Neural cell (in vitro differentiated cells): ENCODE data around the gene RNLS. TPM values are rescaled to one million over a fixed set of nuclear protein-coding genes. Genes with fewer than 3 reads are reported as not detected.

Source experiments
- H2AFZ ChIP-seq: fragments of 200-600, 300-800 bp; sonication (generic), shearing (Covaris generic); 2 replicates; pipeline ENCODE4 v1.6.0; 2014; ENCODE audit warnings: low read depth, mild to moderate bottlenecking, antibody characterized with exemption, low read length, moderate library complexity
- H3F3A ChIP-seq: fragments of 200-600 bp; shearing (Covaris generic); 2 replicates; pipeline ENCODE4 v1.6.1; 2016; ENCODE audit warnings: mild to moderate bottlenecking, moderate library complexity, mixed read lengths, antibody characterized with exemption, low read length; ENCODE audit not compliant: insufficient read depth, poor library complexity, severe bottlenecking
- H3K27ac ChIP-seq: fragments of 200-600, 300-800 bp; sonication (generic), shearing (Covaris generic); 2 replicates; pipeline ENCODE4 v1.5.1; 2014; ENCODE audit warnings: mild to moderate bottlenecking, low read length, moderate library complexity
- H3K27me3 ChIP-seq: fragments of 300-800, 200-600 bp; sonication (generic), shearing (Covaris generic); 2 replicates; pipeline ENCODE4 v1.6.0; 2014; ENCODE audit warnings: mild to moderate bottlenecking, low read depth, low read length, moderate library complexity; ENCODE audit not compliant: insufficient read depth
- H3K36me3 ChIP-seq: fragments of 300-800, 200-600 bp; sonication (generic), shearing (Covaris generic); 2 replicates; pipeline ENCODE4 v1.5.1; 2014; ENCODE audit warnings: mild to moderate bottlenecking, antibody characterized with exemption, low read length, moderate library complexity; ENCODE audit not compliant: insufficient read depth
- H3K4me2 ChIP-seq: fragments of 300-800, 200-600 bp; sonication (generic), shearing (Covaris generic); 2 replicates; pipeline ENCODE4 v1.6.0; 2014; ENCODE audit warnings: mild to moderate bottlenecking, low read length
- H3K4me3 ChIP-seq: fragments of 300-800, 200-600 bp; sonication (generic), shearing (Covaris generic); 2 replicates; pipeline ENCODE4 v1.5.1; 2014; ENCODE audit warnings: mild to moderate bottlenecking, low read length, moderate library complexity
- H3K79me2 ChIP-seq: fragments of 200-600 bp; shearing (Covaris generic); replicated peaks from 2 replicates; pipeline ENCODE4 v1.6.0; 2014; ENCODE audit warnings: mild to moderate bottlenecking, low read length, moderate library complexity; ENCODE audit not compliant: insufficient read depth
- H3K9ac ChIP-seq: fragments of 300-800, 200-600 bp; sonication (generic), shearing (Covaris generic); 2 replicates; pipeline ENCODE4 v1.6.1; 2016; ENCODE audit warnings: mild to moderate bottlenecking, low read length, mixed read lengths
- H3K9me2 ChIP-seq: fragments of 200-600 bp; shearing (Covaris generic); 2 replicates; pipeline ENCODE4 v1.6.1; 2016; ENCODE audit warnings: mild to moderate bottlenecking, low read length, mixed read lengths; ENCODE audit not compliant: insufficient read depth
- H3K9me3 ChIP-seq: fragments of 200-600, 300-800 bp; sonication (generic), shearing (Covaris generic); 2 replicates; pipeline ENCODE4 v1.6.1; 2016; ENCODE audit warnings: mild to moderate bottlenecking, mixed run types, low read length, moderate library complexity, mixed read lengths
- H4K20me1 ChIP-seq: fragments of 200-600 bp; shearing (Covaris generic); 2 replicates; pipeline ENCODE4 v1.6.1; 2016; ENCODE audit warnings: mild to moderate bottlenecking, mixed run types; ENCODE audit not compliant: insufficient read depth
- CTCF ChIP-seq: fragments of 450-650 bp; IDR thresholded peaks from 2 replicates; pipeline ENCODE4 v1.5.1; 2014; ENCODE audit warnings: antibody characterized with exemption, mild to moderate bottlenecking, moderate library complexity; ENCODE audit not compliant: poor library complexity, severe bottlenecking
- EP300 ChIP-seq: fragments of 450-650 bp; conservative IDR thresholded peaks from 2 replicates; pipeline ENCODE4 v1.6.1; 2014; ENCODE audit warnings: antibody characterized with exemption, mild to moderate bottlenecking, moderate library complexity; ENCODE audit not compliant: poor library complexity, severe bottlenecking
- EZH2 ChIP-seq: fragments of 200-600, 300-800 bp; shearing (Covaris generic), sonication (generic); IDR thresholded peaks from 2 replicates; pipeline ENCODE4 v1.6.1; 2014; ENCODE audit warnings: antibody characterized with exemption, low read length, borderline replicate concordance, mild to moderate bottlenecking; ENCODE audit not compliant: insufficient read depth, poor library complexity, severe bottlenecking
- MXI1 ChIP-seq: fragments of 450-650 bp; conservative IDR thresholded peaks from 2 replicates; pipeline ENCODE4 v1.6.1; 2014; ENCODE audit warnings: antibody characterized with exemption, mild to moderate bottlenecking; ENCODE audit not compliant: poor library complexity, severe bottlenecking
- POLR2AphosphoS5 ChIP-seq: IDR thresholded peaks from 2 replicates; pipeline ENCODE4 v1.6.1; 2012
- RAD21 ChIP-seq: fragments of 450-650 bp; conservative IDR thresholded peaks from 2 replicates; pipeline ENCODE4 v1.6.1; 2014; ENCODE audit warnings: antibody characterized with exemption, mild to moderate bottlenecking, moderate library complexity
- REST ChIP-seq: IDR thresholded peaks from 2 replicates; pipeline ENCODE4 v1.6.1; 2012; ENCODE audit warnings: borderline replicate concordance
- SMC3 ChIP-seq: fragments of 450-650 bp; conservative IDR thresholded peaks from 2 replicates; pipeline ENCODE4 v1.6.1; 2014; ENCODE audit warnings: antibody characterized with exemption, mild to moderate bottlenecking, moderate library complexity; ENCODE audit not compliant: poor library complexity
- TAF1 ChIP-seq: IDR thresholded peaks from 2 replicates; pipeline ENCODE4 v1.6.1; 2012; ENCODE audit warnings: low read depth
- polyA plus RNA-seq: library from polyadenylated mRNA; depleted of rRNA; stranded (reverse); fragments of >200 nt; gene quantifications from 2 replicates; pipeline ENCODE4 v1.2.3, GENCODE V29; 2014

RNLS gene
- polyA plus RNA-seq, 1 donor from 2014 or later: 0.20 TPM

- Histone ChIP-seq H3K9ac (no peak overlapping the region), H3K4me2 (no peak overlapping the region), H3K27me3 (no peaks in the 10 kb centered on the region), H4K20me1 (no peaks in the 10 kb centered on the region), H3F3A (no peaks in the 10 kb centered on the region), H3K36me3 (no peaks in the 10 kb centered on the region), H2AFZ (no peak overlapping the region), H3K79me2 (no peaks in the 10 kb centered on the region), H3K9me3 (no peaks in the 10 kb centered on the region), H3K4me3 (no peak overlapping the region), H3K27ac (no peak overlapping the region), H3K9me2 (no peaks in the 10 kb centered on the region)
- no peak for TF ChIP-seq REST
- no peak for TF ChIP-seq POLR2AphosphoS5
- no peak for TF ChIP-seq TAF1
Observed at GRCh38 chr10:88433565-88434186, 149.4 kb downstream of the RNLS start.

- Histone ChIP-seq H3K9me2 (no peaks in the 10 kb centered on the region), H3K27ac (no peak overlapping the region), H3F3A (no peaks in the 10 kb centered on the region), H3K9me3 (no peaks in the 10 kb centered on the region), H2AFZ (no peak overlapping the region), H3K4me2 (no peak overlapping the region), H3K36me3 (no peaks in the 10 kb centered on the region), H3K79me2 (no peaks in the 10 kb centered on the region), H3K4me3 (no peak overlapping the region), H4K20me1 (no peaks in the 10 kb centered on the region), H3K9ac (no peak overlapping the region), H3K27me3 (no peaks in the 10 kb centered on the region)
- TF ChIP-seq EP300 (no peak), EZH2 (no peak), TAF1 (no peak), MXI1 (no peak), RAD21 (no peak), POLR2AphosphoS5 (no peak), CTCF (no peak), REST (no peak), SMC3 (no peak)
Observed at GRCh38 chr10:88431103-88431502, 152.0 kb downstream of the RNLS start.
